ENCODE data around the gene MYO7A. TPM values are rescaled to one million over a fixed set of nuclear protein-coding genes. Genes with fewer than 3 reads are reported as not detected.

The MYO7A gene
- total RNA-seq, 1 donor from 2014 or later: 2.2 TPM

GRCh38 chr11:77124488-77124887, 3.6 kb upstream of the MYO7A start:
- H3K4me3 Mint-ChIP-seq: no peak overlapping the region
- no peaks in the 10 kb centered on the region for H3K27me3 Mint-ChIP-seq (ENCODE audit: low read depth)
- H3K4me1 Mint-ChIP-seq: peaks cover 22% of the 10 kb centered on the region
- no peak overlapping the region for H3K27ac Mint-ChIP-seq
- no peaks in the 10 kb centered on the region for H3K9me3 Mint-ChIP-seq
- TF ChIP-seq CTCF (IDR thresholded peaks at IDR 0.05; ENCODE audit: unreplicated experiment): no peak
- peaks cover 18% of the 10 kb centered on the region for H3K36me3 Mint-ChIP-seq
- no peak for DNase-seq (ENCODE audit: low spot score in 2 of 2, unreplicated experiment in 2 of 2)

GRCh38 chr11:77125191-77125590, 2.9 kb upstream of the MYO7A start:
- Mint-ChIP-seq H3K9me3 (no peaks in the 10 kb centered on the region), H3K36me3 (peaks cover 18% of the 10 kb centered on the region), H3K27me3 (ENCODE audit: low read depth) (no peaks in the 10 kb centered on the region), H3K4me3 (no peak overlapping the region), H3K27ac (peak overlapping the region; percentile 71), H3K4me1 (peaks cover 22% of the 10 kb centered on the region)
- DNase-seq (ENCODE audit: low spot score in 2 of 2, unreplicated experiment in 2 of 2): no peak
- no peak for TF ChIP-seq CTCF (IDR thresholded peaks at IDR 0.05; ENCODE audit: unreplicated experiment)

GRCh38 chr11:77125695-77126094, 2.4 kb upstream of the MYO7A start:
- Mint-ChIP-seq H3K9me3 (no peaks in the 10 kb centered on the region), H3K27ac (no peak overlapping the region), H3K27me3 (ENCODE audit: low read depth) (no peaks in the 10 kb centered on the region), H3K4me1 (peaks cover 22% of the 10 kb centered on the region), H3K36me3 (peaks cover 13% of the 10 kb centered on the region), H3K4me3 (no peak overlapping the region)
- DNase-seq (ENCODE audit: low spot score in 2 of 2, unreplicated experiment in 2 of 2): no peak
- no peak for TF ChIP-seq CTCF (IDR thresholded peaks at IDR 0.05; ENCODE audit: unreplicated experiment)

GRCh38 chr11:77126156-77126775, 1.8 kb upstream of the MYO7A start:
- no peak overlapping the region for H3K27ac Mint-ChIP-seq
- H3K36me3 Mint-ChIP-seq: peaks cover 9% of the 10 kb centered on the region
- DNase-seq (ENCODE audit: low spot score in 2 of 2, unreplicated experiment in 2 of 2): no peak
- no peaks in the 10 kb centered on the region for H3K27me3 Mint-ChIP-seq (ENCODE audit: low read depth)
- H3K4me3 Mint-ChIP-seq: peak overlapping the region; percentile 55
- H3K4me1 Mint-ChIP-seq: peaks cover 24% of the 10 kb centered on the region
- TF ChIP-seq CTCF (IDR thresholded peaks at IDR 0.05; ENCODE audit: unreplicated experiment): no peak
- no peaks in the 10 kb centered on the region for H3K9me3 Mint-ChIP-seq

- Mint-ChIP-seq H3K4me1 (peaks cover 25% of the 10 kb centered on the region), H3K36me3 (peaks cover 9% of the 10 kb centered on the region), H3K27me3 (ENCODE audit: low read depth) (no peaks in the 10 kb centered on the region), H3K9me3 (no peaks in the 10 kb centered on the region), H3K4me3 (peak overlapping the region; percentile 64), H3K27ac (no peak overlapping the region)
- TF ChIP-seq CTCF (IDR thresholded peaks at IDR 0.05; ENCODE audit: unreplicated experiment): no peak
- DNase-seq (ENCODE audit: low spot score in 2 of 2, unreplicated experiment in 2 of 2): no peak
Measured at GRCh38 chr11:77126861-77127234, 1.2 kb upstream of the MYO7A start.

Data from mesothelial cell of epicardium (in vitro differentiated cells).